Esophagus squamous epithelium (tissue), 5 donors: ENCODE measurements around the gene MIEF1. TPM values are rescaled to one million over a fixed set of nuclear protein-coding genes. Genes with fewer than 3 reads are reported as not detected.

Experiments used
- DNase-seq: peaks from one replicate; lab custom pipeline; 2025; lab: John Stamatoyannopoulos, UW
- H3K27ac ChIP-seq, 4 donors: fragments of 200-600 bp; sonication (generic); one replicate each; pipeline ENCODE4 v1.5.1; 2016 to 2019; ENCODE audit warnings: mild to moderate bottlenecking in 1 of 4
- H3K27me3 ChIP-seq, 4 donors: fragments of 200-600 bp; sonication (generic); 1 replicate in 3 of 4; 2 replicates in 1 of 4; pipeline versions ENCODE4 v1.5.1 to v1.6.0; 2017 to 2021; ENCODE audit warnings: antibody characterized with exemption in 1 of 4
- H3K36me3 ChIP-seq, 3 donors: fragments of 200-600 bp; sonication (generic); one replicate each; pipeline ENCODE4 v1.5.1; 2016 to 2019
- H3K4me1 ChIP-seq, 3 donors: fragments of 200-600 bp; sonication (generic); one replicate each; pipeline ENCODE4 v1.5.1; 2017 to 2019
- H3K4me3 ChIP-seq, 4 donors: fragments of 200-600 bp; sonication (generic); 1 replicate in 3 of 4; 2 replicates in 1 of 4; pipeline ENCODE4 v1.5.1; 2016 to 2019; ENCODE audit warnings: mild to moderate bottlenecking in 2 of 4, moderate library complexity in 1 of 4
- H3K9me3 ChIP-seq, 3 donors: fragments of 200-600 bp; sonication (generic); one replicate each; pipeline ENCODE4 v1.5.1; 2016 to 2019
- POLR2A ChIP-seq, 4 donors: fragments of 450-650 bp; IDR thresholded peaks; one replicate each; pipeline ENCODE4 v1.6.1; 2017; ENCODE audit warnings: antibody characterized with exemption in 4 of 4, mild to moderate bottlenecking in 4 of 4, moderate library complexity in 3 of 4
- WGBS, 2 donors: methylation state at CpG; one replicate each; pipeline ENCODE4 v1.1.5; 2018; 5-methylcytosine and 5-hydroxymethylcytosine counted together
- intact Hi-C: fragments of 100-400 bp; cut with DNase I; formaldehyde crosslinking; loops from one replicate; pipeline ENCODE4 v1.15.0; 2022
- total RNA-seq, 4 donors: library from RNA; depleted of rRNA; stranded (reverse); fragments of >200 nt; gene quantifications; one replicate each; pipeline ENCODE4 v1.1.0, GENCODE V29; 2016
- TF ChIP-seq, protein P1 (sequence below), 6 experiments: fragments of 450-650 bp in 4 of 6; fragments of 200-600 bp in 2 of 6; sonication (generic) in 2 of 6; IDR thresholded peaks; one replicate each; pipeline ENCODE4 v1.5.1; 2016 to 2019; ENCODE audit warnings: antibody characterized with exemption in 6 of 6, mild to moderate bottlenecking in 4 of 6, moderate library complexity in 4 of 6
- donor health status: DM: yes; HTN: yes; CAD: no.

Gene MIEF1
- total RNA-seq, 4 donors from 2014 or later: 21.4 to 34.2 (median 23.9) TPM

GRCh38 chr22:39473851-39474250 lies 28.2 kb upstream of the MIEF1 start:
- DNase-seq: no peak
- H3K4me3 ChIP-seq: no peak overlapping the region
- WGBS, 2 donors: 80 to 100% methylated on average over 2 to 4 of the region's 5 CpGs
- H3K36me3 ChIP-seq: no peaks in the 10 kb centered on the region
- intact Hi-C loops: no loop called here
- no peak for TF ChIP-seq POLR2A (IDR thresholded peaks at IDR 0.05)
- TF ChIP-seq, protein P1, sequence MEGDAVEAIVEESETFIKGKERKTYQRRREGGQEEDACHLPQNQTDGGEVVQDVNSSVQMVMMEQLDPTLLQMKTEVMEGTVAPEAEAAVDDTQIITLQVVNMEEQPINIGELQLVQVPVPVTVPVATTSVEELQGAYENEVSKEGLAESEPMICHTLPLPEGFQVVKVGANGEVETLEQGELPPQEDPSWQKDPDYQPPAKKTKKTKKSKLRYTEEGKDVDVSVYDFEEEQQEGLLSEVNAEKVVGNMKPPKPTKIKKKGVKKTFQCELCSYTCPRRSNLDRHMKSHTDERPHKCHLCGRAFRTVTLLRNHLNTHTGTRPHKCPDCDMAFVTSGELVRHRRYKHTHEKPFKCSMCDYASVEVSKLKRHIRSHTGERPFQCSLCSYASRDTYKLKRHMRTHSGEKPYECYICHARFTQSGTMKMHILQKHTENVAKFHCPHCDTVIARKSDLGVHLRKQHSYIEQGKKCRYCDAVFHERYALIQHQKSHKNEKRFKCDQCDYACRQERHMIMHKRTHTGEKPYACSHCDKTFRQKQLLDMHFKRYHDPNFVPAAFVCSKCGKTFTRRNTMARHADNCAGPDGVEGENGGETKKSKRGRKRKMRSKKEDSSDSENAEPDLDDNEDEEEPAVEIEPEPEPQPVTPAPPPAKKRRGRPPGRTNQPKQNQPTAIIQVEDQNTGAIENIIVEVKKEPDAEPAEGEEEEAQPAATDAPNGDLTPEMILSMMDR (IDR thresholded peaks at IDR 0.05): no peak
- peak overlapping the region in 3 of 4 donors; percentile 28 to 68 (median 67) for H3K27ac ChIP-seq
- H3K27me3 ChIP-seq: peaks cover 0 to 6% (median 0%) of the 10 kb centered on the region in 4 donors
- no peaks in the 10 kb centered on the region for H3K9me3 ChIP-seq
- H3K4me1 ChIP-seq: peaks cover 20 to 62% (median 33%) of the 10 kb centered on the region in 3 donors

DNA sequence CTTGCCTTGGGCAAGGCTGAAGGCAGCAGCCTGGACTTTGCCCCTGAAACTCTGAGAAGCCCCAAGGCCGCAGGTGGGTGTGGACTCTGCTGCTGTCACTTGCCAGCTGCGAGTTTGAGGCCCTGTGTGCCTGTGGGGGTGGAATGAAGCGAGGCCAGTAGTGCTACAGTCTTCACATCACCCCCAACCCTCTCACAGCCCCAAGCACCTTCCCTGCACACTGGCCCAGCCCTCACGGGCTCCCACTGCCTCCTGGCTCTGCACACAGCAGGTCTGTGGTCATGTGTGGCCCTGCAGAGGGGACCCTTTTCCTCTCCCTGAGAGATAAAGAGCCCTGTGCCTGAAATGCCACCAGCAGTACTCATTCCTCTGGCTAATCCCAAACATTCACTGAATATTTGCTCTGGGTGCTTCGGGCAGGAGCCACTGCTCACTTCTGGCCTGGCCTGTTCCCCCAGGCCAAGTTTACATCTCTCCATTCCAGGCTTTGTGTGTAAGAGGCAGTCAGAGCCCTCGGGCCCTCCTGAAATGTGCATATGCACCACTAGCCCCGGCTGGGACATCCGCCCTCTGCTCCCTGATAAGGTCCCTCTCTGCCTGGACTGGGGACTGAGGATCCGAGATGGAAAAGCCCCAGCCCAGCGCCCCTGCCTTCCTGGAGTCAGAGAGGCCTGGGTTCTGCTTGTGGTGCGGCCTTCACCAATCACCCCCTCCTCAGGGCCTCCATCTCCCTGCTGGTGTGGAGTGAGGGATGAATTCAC lies 27.6 kb upstream of the MIEF1 start:
- intact Hi-C loops: no loop called here
- H3K9me3 ChIP-seq: no peaks in the 10 kb centered on the region
- H3K27me3 ChIP-seq: no peaks in the 10 kb centered on the region
- no peaks in the 10 kb centered on the region for H3K36me3 ChIP-seq
- TF ChIP-seq, protein P1 (IDR thresholded peaks at IDR 0.05): no peak
- TF ChIP-seq POLR2A (IDR thresholded peaks at IDR 0.05): no peak
- peak overlapping the region in 2 of 4 donors; percentile 9 to 28 for H3K27ac ChIP-seq
- DNase-seq: no peak
- H3K4me3 ChIP-seq: no peak overlapping the region
- WGBS, 2 donors: 62 to 88% methylated on average over 4 to 7 of the region's 11 CpGs
- H3K4me1 ChIP-seq: peaks cover 20 to 57% (median 33%) of the 10 kb centered on the region in 3 donors

DNA sequence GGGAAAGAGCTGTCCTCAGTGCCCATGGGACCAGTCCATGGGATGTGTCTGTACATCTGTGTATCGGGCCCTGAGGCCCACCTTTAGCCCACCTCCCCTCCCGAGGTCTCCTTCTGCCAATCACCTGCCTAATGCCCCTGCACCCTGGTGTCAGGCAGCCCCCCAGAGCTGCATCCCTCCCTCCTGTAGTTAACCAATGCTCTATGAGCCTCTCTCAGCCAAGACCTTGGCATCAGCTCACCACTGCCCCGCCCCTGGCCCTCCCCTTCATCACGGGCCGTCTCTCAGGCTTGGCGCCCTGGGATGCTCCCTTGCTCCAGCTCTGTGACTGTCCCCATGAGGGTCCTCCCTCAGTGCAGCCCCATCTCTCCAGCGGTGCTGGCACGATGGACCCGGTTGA lies 26.8 kb upstream of the MIEF1 start:
- intact Hi-C loops: no loop called here
- H3K4me3 ChIP-seq: no peak overlapping the region
- peak overlapping the region in 2 of 4 donors; percentile 18 to 47 for H3K27ac ChIP-seq
- WGBS, 2 donors: 67 to 89% methylated on average over 3 to 4 of the region's 9 CpGs
- TF ChIP-seq, protein P1 (IDR thresholded peaks at IDR 0.05): no peak
- TF ChIP-seq POLR2A (IDR thresholded peaks at IDR 0.05): no peak
- H3K9me3 ChIP-seq: no peaks in the 10 kb centered on the region
- no peak for DNase-seq
- peaks cover 20 to 49% (median 28%) of the 10 kb centered on the region in 3 donors for H3K4me1 ChIP-seq
- no peaks in the 10 kb centered on the region for H3K36me3 ChIP-seq
- H3K27me3 ChIP-seq: no peaks in the 10 kb centered on the region

GRCh38 chr22:39475902-39476301 lies 26.2 kb upstream of the MIEF1 start:
- 58 to 70% methylated on average over 2 to 3 of the region's 3 CpGs for WGBS, 2 donors
- no peak for TF ChIP-seq POLR2A (IDR thresholded peaks at IDR 0.05)
- TF ChIP-seq, protein P1 (IDR thresholded peaks at IDR 0.05): no peak
- no peaks in the 10 kb centered on the region for H3K27me3 ChIP-seq
- peaks cover 19 to 43% (median 25%) of the 10 kb centered on the region in 3 donors for H3K4me1 ChIP-seq
- H3K4me3 ChIP-seq: no peak overlapping the region
- DNase-seq: no peak
- intact Hi-C loops: no loop called here
- H3K27ac ChIP-seq: peak overlapping the region in 1 of 4 donors; percentile 47
- H3K36me3 ChIP-seq: no peaks in the 10 kb centered on the region
- H3K9me3 ChIP-seq: no peaks in the 10 kb centered on the region

DNA sequence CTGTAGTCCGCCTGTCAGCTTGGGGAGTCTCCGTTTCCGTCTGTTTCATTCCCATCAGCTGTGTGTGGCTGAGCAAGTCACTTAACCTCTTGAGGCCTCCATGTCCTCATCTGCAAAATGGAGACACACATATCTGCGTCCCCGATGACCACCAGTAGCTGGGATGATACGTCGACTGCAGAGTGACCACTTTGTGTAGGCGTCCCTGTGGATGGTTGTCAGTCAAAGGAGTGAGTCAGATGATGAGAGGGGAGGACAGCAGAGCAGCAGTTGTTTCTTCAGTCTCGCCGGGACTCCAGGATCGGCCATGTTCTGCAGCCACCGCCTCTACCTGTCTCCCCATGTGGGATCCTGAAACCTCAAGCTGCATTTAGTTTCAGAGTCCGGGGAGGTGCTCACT lies 25.4 kb upstream of the MIEF1 start:
- 60 to 86% methylated on average over 1 to 7 of the region's 13 CpGs for WGBS, 2 donors

More for the DNA sequence above, 25.4 kb upstream of the MIEF1 start:
- H3K4me3 ChIP-seq: no peak overlapping the region
- no peak for TF ChIP-seq POLR2A (IDR thresholded peaks at IDR 0.05)
- TF ChIP-seq, protein P1 (IDR thresholded peaks at IDR 0.05): no peak
- H3K27me3 ChIP-seq: no peaks in the 10 kb centered on the region
- intact Hi-C loops: no loop called here
- peaks cover 11 to 35% (median 18%) of the 10 kb centered on the region in 3 donors for H3K4me1 ChIP-seq
- H3K9me3 ChIP-seq: no peaks in the 10 kb centered on the region
- DNase-seq: no peak
- H3K36me3 ChIP-seq: no peaks in the 10 kb centered on the region
- H3K27ac ChIP-seq: no peak overlapping the region
